Activated CD4-positive, alpha-beta T cell treated with anti-CD3 and anti-CD28 coated beads for 48 hours (primary cell): ENCODE results near the gene ZDHHC3.
"Not testable (repeated sequence)": the region's sequence is repeated elsewhere in the genome, so short reads cannot be mapped to it uniquely, and the experiment has no call there.

Experiments used
- DNase-seq: peaks from one replicate; pipeline ENCODE4 v3.0.0-alpha.2; 2020

Gene ZDHHC3

GRCh38 chr3:44993471-44994205 lies 17.7 kb upstream of the ZDHHC3 start:
- no peak for DNase-seq

- peak; percentile 42 for DNase-seq
These were observed 16.8 kb upstream of the ZDHHC3 start for GRCh38 chr3:44992555-44993470.

GRCh38 chr3:44991326-44991725 lies 15.4 kb upstream of the ZDHHC3 start:
- DNase-seq: no peak

- DNase-seq: no peak
These were observed 13.8 kb upstream of the ZDHHC3 start for GRCh38 chr3:44989636-44990373.

- DNase-seq: no peak
These were observed 13.2 kb upstream of the ZDHHC3 start for GRCh38 chr3:44989141-44989540.

GRCh38 chr3:44988073-44988472 lies 12.1 kb upstream of the ZDHHC3 start:
- no peak for DNase-seq

- DNase-seq: no peak
These were observed 11.4 kb upstream of the ZDHHC3 start for GRCh38 chr3:44987332-44987731.

- DNase-seq: not testable (repeated sequence)
These were observed 10.4 kb upstream of the ZDHHC3 start for GRCh38 chr3:44986330-44986729.

GRCh38 chr3:44984335-44984734 lies 8.4 kb upstream of the ZDHHC3 start:
- no peak for DNase-seq

- DNase-seq: no peak
These were observed 7.5 kb upstream of the ZDHHC3 start for GRCh38 chr3:44983484-44983941.

- no peak for DNase-seq
These were observed 6.8 kb upstream of the ZDHHC3 start for GRCh38 chr3:44982817-44983216.

GRCh38 chr3:44981751-44982150 lies 5.8 kb upstream of the ZDHHC3 start:
- DNase-seq: no peak

GRCh38 chr3:44981220-44981619 lies 5.2 kb upstream of the ZDHHC3 start:
- DNase-seq: no peak

GRCh38 chr3:44974416-44974815 lies 1.6 kb downstream of the ZDHHC3 start:
- no peak for DNase-seq

- DNase-seq: no peak
These were observed 5.0 kb downstream of the ZDHHC3 start for GRCh38 chr3:44970926-44971490.

GRCh38 chr3:44969828-44970179 lies 6.2 kb downstream of the ZDHHC3 start:
- DNase-seq: no peak

- DNase-seq: no peak
These were observed 6.7 kb downstream of the ZDHHC3 start for GRCh38 chr3:44969154-44969827.

- no peak for DNase-seq
These were observed 7.5 kb downstream of the ZDHHC3 start for GRCh38 chr3:44968447-44968858.

- DNase-seq: no peak
These were observed 9.1 kb downstream of the ZDHHC3 start for GRCh38 chr3:44966795-44967278.

- no peak for DNase-seq
These were observed 10.8 kb downstream of the ZDHHC3 start for GRCh38 chr3:44965165-44965564.

GRCh38 chr3:44963571-44964325 lies 12.2 kb downstream of the ZDHHC3 start:
- DNase-seq: no peak
